Prostate gland (tissue), 2 donors: ENCODE measurements around the gene PLXND1.

ENCODE experiments used
- CTCF ChIP-seq, 4 experiments: fragments of 200-600 bp in 2 of 4; fragments of 450-650 bp in 2 of 4; sonication (generic) in 2 of 4; IDR thresholded peaks; 1 replicate in 3 of 4; 2 replicates in 1 of 4; pipeline ENCODE4 v1.5.1; 2016 to 2019; ENCODE audit warnings: antibody characterized with exemption in 4 of 4, mild to moderate bottlenecking in 2 of 4, moderate library complexity in 2 of 4
- POLR2A ChIP-seq: fragments of 450-650 bp; IDR thresholded peaks from one replicate; pipeline ENCODE4 v1.6.1; 2016; ENCODE audit warnings: antibody characterized with exemption, mild to moderate bottlenecking

- no peak for TF ChIP-seq CTCF (IDR thresholded peaks at IDR 0.05)
- TF ChIP-seq POLR2A = no peak
These were observed 81.0 kb downstream of the PLXND1 start for GRCh38 chr3:129525341-129525968.
